ENCODE measurements around the gene ACTG2.

The ACTG2 gene

DNA sequence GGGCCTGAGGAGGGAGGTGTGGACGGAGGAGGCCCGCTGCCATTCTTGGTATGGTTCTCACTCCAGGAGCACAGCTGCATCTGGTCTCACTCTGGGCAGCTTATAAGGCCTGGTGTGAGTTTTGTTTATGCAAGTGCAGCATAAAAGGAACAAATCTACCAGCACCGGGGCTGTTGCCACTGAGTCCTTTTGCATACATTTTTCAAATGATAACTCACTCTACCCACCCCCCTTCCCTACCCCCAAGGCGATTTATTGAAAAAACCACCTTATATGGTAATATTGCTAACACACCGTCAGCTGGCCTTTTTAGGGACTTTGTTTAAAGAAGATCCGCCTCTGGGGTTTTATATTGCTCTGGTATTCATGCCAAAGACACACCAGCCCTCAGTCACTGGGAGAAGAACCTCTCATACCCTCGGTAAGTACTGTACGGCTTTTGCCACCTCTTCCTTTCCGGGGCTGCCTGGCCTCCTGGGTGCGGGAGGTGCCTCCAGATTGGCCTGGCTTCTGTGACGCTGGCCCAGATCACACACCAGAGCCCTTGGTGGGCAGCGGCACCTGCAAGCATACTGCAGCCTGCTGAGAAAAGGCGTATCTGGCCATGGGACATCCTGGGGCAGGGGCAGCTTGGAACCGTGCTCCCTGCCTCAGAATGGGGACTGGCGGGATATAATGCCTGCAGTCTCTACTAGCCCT lies at the start of gene ACTG2:
Gene ACTG2 (plus strand): TSS at position 378 of the 699 bp plus-strand sequence. CDS start 8,304 bp downstream, outside the sequence.
- no peaks in the 10 kb centered on the region for H3K36me3 ChIP-seq (ENCODE audit: control insufficient read depth, insufficient read depth, low read length)
- peaks cover 4% of the 10 kb centered on the region for H3K4me1 ChIP-seq (ENCODE audit: control insufficient read depth, insufficient read depth, low read length)
- no peak within 1 kb of the TSS for H3K4me3 ChIP-seq (ENCODE audit: low read depth, low read length)
- H3K27me3 ChIP-seq (ENCODE audit: control insufficient read depth, insufficient read depth, low read length): no peaks in the 10 kb centered on the region
- no peak within 1 kb of the TSS for H3K9ac ChIP-seq (ENCODE audit: low read depth, low read length)
- H3K9me3 ChIP-seq (ENCODE audit: control insufficient read depth, insufficient read depth, low read length): no peaks in the 10 kb centered on the region

DNA sequence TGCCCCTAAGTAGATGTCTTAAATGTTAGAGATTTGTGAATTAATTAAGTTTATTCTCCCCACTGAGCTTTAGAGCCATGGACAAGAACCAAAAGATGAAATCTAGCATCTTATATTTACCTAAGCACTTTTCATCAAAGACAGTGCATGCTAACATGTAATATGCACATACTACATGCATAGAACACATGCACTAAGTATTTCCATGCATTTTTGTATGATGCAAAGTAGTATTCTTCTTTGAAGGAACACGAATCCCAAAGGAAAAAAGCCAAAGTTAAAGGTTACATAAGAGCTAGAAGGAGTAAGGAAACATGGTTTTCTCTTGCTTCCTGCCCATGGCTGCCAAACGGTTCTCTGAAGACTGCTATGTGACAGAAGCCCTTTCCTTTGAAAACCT lies 48.7 kb upstream of the ACTG2 start:
- Histone ChIP-seq H3K9me3 (ENCODE audit: control insufficient read depth, insufficient read depth, low read length) (no peaks in the 10 kb centered on the region), H3K9ac (ENCODE audit: low read depth, low read length) (no peak overlapping the region), H3K4me1 (ENCODE audit: control insufficient read depth, insufficient read depth, low read length) (no peaks in the 10 kb centered on the region), H3K4me3 (ENCODE audit: low read depth, low read length) (no peak overlapping the region), H3K36me3 (ENCODE audit: control insufficient read depth, insufficient read depth, low read length) (peaks cover 25% of the 10 kb centered on the region), H3K27me3 (ENCODE audit: control insufficient read depth, insufficient read depth, low read length) (no peaks in the 10 kb centered on the region)

DNA sequence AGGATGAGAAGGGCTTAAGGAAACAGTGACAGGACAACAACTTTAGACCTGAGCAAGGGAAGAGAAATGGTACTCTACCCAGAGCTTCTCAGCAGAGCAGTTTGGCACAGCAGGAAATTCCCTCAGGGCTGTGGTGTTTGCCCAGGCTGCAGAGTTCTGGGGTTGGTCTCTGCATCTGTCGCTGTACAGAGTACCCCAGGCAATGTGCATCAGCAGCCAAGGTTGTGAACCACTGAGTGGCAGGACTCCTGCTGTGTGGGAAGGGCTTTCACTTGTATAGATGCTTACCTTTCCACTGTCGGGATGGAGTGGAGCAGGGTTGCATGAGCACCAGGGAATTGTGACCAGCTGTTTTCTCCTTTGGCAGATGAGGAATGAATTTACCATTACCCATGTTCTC lies 42.8 kb upstream of the ACTG2 start:
- Histone ChIP-seq H3K27me3 (ENCODE audit: control insufficient read depth, insufficient read depth, low read length) (no peaks in the 10 kb centered on the region), H3K9me3 (ENCODE audit: control insufficient read depth, insufficient read depth, low read length) (no peaks in the 10 kb centered on the region), H3K36me3 (ENCODE audit: control insufficient read depth, insufficient read depth, low read length) (peaks cover 37% of the 10 kb centered on the region), H3K9ac (ENCODE audit: low read depth, low read length) (no peak overlapping the region), H3K4me1 (ENCODE audit: control insufficient read depth, insufficient read depth, low read length) (no peaks in the 10 kb centered on the region), H3K4me3 (ENCODE audit: low read depth, low read length) (no peak overlapping the region)

DNA sequence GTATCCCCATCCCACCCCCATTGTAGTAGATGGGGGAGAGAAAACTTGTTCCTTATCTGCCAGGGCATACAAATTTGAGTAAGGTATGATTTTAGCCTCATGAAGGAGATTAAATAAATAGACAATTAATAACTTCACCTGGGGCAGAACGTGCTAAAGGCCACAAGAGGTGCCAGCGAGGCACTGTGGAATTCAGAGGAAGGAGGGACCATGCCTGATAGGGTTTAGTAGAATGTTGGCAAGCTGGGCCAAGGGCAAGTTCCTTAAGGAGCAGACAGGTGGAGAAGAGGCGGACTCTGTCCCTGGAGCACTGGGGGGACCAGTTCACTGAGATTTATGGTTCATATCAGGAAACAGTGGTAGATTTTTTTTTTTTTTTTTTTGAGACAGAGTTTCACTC lies 41.5 kb upstream of the ACTG2 start:
- H3K4me1 ChIP-seq (ENCODE audit: control insufficient read depth, insufficient read depth, low read length): no peaks in the 10 kb centered on the region
- H3K9me3 ChIP-seq (ENCODE audit: control insufficient read depth, insufficient read depth, low read length): no peaks in the 10 kb centered on the region
- H3K9ac ChIP-seq (ENCODE audit: low read depth, low read length): no peak overlapping the region
- no peak overlapping the region for H3K4me3 ChIP-seq (ENCODE audit: low read depth, low read length)
- H3K27me3 ChIP-seq (ENCODE audit: control insufficient read depth, insufficient read depth, low read length): no peaks in the 10 kb centered on the region
- H3K36me3 ChIP-seq (ENCODE audit: control insufficient read depth, insufficient read depth, low read length): peaks cover 35% of the 10 kb centered on the region

DNA sequence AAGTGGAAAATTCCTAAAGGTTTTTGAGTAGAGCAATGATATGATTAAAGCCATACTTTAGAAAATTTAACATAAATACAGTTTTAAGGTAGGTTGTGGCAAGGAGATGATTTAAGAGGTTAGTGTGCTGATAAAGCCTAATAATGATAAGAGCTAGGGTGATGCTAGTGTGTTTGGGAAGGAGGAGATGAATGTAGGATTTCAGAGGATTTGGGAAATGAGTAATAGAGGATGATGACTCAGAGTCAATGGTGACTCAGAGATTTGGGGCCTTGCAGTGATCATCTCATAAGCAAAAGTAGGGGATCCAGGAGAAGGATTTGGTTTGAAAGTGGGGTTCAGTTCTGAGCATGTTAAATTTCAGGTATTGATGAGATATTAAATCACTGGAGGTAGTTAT lies 40.8 kb upstream of the ACTG2 start:
- Histone ChIP-seq H3K4me3 (ENCODE audit: low read depth, low read length) (no peak overlapping the region), H3K9me3 (ENCODE audit: control insufficient read depth, insufficient read depth, low read length) (no peaks in the 10 kb centered on the region), H3K9ac (ENCODE audit: low read depth, low read length) (no peak overlapping the region), H3K36me3 (ENCODE audit: control insufficient read depth, insufficient read depth, low read length) (peaks cover 38% of the 10 kb centered on the region), H3K4me1 (ENCODE audit: control insufficient read depth, insufficient read depth, low read length) (no peaks in the 10 kb centered on the region), H3K27me3 (ENCODE audit: control insufficient read depth, insufficient read depth, low read length) (no peaks in the 10 kb centered on the region)

DNA sequence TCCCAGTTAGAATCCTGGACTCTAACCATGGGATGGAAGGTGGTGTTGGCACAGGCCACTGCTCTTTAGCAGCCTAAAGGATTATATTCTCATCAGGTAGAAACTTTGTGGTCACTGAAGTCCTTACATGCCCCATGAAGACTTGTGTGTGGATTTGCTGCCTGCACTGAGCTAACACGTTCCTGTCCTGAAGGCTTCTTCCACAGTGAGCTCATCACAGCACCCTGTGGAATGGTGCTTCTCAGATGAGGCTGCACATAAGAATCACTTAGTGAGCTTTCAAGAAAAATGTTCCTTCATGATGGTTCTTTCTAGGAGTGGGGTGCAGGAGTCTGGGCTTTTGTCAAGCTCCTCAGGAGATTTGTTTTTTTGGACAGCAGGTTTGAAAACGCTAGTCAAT lies 37.3 kb upstream of the ACTG2 start:
- Histone ChIP-seq H3K9me3 (ENCODE audit: control insufficient read depth, insufficient read depth, low read length) (no peaks in the 10 kb centered on the region), H3K4me1 (ENCODE audit: control insufficient read depth, insufficient read depth, low read length) (no peaks in the 10 kb centered on the region), H3K9ac (ENCODE audit: low read depth, low read length) (no peak overlapping the region), H3K4me3 (ENCODE audit: low read depth, low read length) (no peak overlapping the region), H3K36me3 (ENCODE audit: control insufficient read depth, insufficient read depth, low read length) (peaks cover 27% of the 10 kb centered on the region), H3K27me3 (ENCODE audit: control insufficient read depth, insufficient read depth, low read length) (no peaks in the 10 kb centered on the region)

DNA sequence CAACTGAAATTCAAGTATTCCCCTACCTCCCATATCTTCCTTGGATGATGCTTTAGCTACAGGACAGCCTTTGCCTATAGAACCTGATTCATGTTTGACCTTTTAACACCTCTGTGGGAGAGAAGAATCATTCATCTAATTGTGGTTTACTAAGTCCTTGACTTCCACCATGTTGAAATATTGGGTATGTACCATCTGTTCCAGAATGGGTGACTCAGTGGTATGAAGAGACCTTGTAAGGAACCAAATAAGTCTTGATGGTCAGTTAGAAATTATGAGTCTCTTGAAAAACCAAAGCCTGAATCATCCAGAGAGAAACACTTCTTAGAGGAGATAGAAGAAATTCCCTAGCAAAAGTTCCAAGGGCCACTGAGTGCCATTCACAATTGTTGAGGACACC lies 36.6 kb upstream of the ACTG2 start:
- Histone ChIP-seq H3K4me1 (ENCODE audit: control insufficient read depth, insufficient read depth, low read length) (no peaks in the 10 kb centered on the region), H3K27me3 (ENCODE audit: control insufficient read depth, insufficient read depth, low read length) (no peaks in the 10 kb centered on the region), H3K4me3 (ENCODE audit: low read depth, low read length) (no peak overlapping the region), H3K9me3 (ENCODE audit: control insufficient read depth, insufficient read depth, low read length) (no peaks in the 10 kb centered on the region), H3K9ac (ENCODE audit: low read depth, low read length) (no peak overlapping the region), H3K36me3 (ENCODE audit: control insufficient read depth, insufficient read depth, low read length) (peaks cover 31% of the 10 kb centered on the region)

DNA sequence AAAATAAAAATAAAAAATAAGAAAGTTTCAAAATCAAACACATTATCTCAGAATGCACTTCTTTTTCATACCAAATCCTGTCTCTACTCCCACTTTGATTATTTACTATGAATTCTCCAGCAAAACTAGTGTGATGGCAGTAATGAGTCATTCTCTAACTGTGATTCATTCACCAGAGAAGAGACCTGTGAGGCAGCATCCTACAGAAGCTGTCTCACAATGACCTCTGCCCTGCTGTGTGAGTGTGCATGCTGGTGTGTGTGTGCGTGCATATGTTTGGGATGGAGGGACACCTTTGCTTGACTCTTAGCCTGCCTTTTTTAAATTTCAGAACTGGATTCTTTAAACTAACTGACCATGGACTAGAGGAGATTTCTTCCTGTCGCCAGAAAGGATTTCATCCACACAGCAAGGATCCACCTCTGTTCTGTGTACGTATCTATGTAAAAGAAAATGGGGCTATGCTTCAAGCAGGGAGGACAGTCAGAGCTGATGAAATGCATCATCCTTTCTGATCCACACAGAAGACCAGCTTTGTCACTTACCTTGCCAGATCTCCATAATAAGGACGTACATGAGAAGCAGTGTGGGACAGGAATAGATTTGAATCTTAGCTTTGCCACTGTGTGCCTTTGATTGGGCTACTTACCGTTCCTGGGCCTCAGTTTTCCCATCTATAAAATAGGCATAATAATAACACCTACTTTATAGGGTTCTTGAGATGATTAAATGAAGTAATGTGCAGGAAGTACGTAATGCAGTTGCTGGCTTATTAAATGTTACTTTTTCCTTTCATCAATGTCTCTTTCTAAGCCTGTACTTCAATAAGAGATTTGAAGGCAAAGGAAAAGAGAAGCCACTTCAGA lies 32.9 kb upstream of the ACTG2 start:
- Histone ChIP-seq H3K36me3 (ENCODE audit: control insufficient read depth, insufficient read depth, low read length) (peaks cover 23% of the 10 kb centered on the region), H3K4me3 (ENCODE audit: low read depth, low read length) (no peak overlapping the region), H3K27me3 (ENCODE audit: control insufficient read depth, insufficient read depth, low read length) (no peaks in the 10 kb centered on the region), H3K4me1 (ENCODE audit: control insufficient read depth, insufficient read depth, low read length) (no peaks in the 10 kb centered on the region), H3K9me3 (ENCODE audit: control insufficient read depth, insufficient read depth, low read length) (no peaks in the 10 kb centered on the region), H3K9ac (ENCODE audit: low read depth, low read length) (no peak overlapping the region)

DNA sequence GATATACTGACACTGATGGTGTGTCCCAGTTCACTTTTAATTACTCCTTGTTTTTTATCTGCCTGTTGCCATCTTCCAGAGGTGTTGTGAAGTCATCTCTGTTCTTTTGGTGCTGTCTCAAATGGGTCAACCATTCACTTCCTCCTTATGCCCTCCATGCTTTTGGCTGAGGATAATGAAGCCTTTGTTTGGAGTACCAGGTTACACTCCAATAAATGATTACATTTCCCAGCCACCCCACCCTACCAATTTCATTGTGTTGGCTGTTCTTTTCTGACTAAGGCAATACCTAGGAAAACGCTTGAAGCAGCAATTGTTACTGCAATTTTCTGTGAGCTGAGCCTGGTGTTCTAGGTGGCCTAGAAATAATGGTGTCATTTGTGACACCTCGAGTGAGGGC lies 29.8 kb upstream of the ACTG2 start:
- Histone ChIP-seq H3K9ac (ENCODE audit: low read depth, low read length) (no peak overlapping the region), H3K36me3 (ENCODE audit: control insufficient read depth, insufficient read depth, low read length) (peaks cover 18% of the 10 kb centered on the region), H3K4me1 (ENCODE audit: control insufficient read depth, insufficient read depth, low read length) (no peaks in the 10 kb centered on the region), H3K9me3 (ENCODE audit: control insufficient read depth, insufficient read depth, low read length) (no peaks in the 10 kb centered on the region), H3K4me3 (ENCODE audit: low read depth, low read length) (no peak overlapping the region), H3K27me3 (ENCODE audit: control insufficient read depth, insufficient read depth, low read length) (no peaks in the 10 kb centered on the region)

DNA sequence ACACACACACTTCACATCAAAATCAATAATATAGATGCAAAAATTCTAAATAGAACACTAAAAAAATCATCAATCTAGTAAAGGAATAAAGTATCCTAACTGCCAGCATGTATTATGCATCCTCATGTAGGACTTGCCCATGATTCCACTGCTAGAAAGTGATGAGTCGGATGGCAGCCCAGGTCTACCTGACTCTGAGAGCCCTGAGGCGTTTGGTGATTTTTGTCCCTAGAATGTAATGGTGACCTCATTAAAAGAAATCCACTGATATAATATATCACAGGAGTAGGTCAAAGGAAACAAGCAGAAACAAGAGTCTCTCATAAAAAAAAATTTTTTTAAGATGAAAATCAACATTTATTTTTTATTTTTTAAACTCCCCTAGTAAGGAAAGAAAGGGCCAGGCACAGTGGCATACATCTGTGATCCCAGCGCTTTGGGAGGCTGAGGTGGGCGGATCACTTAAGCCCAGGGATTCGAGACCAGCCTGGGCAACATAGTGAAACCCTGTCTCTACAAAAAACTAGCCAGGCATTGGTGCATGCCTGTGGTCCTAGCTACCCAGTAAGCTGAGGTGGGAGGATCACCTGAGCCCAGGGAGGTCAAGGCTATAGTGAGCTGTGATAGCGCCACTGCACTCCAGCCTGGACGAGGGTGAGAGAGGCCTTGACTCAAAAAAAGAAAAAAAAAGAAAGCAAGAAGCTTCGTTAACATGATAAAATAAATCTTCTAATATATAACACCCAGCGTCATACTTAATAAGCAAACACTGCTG lies 24.4 kb upstream of the ACTG2 start:
- Histone ChIP-seq H3K36me3 (ENCODE audit: control insufficient read depth, insufficient read depth, low read length) (peaks cover 5% of the 10 kb centered on the region), H3K9ac (ENCODE audit: low read depth, low read length) (no peak overlapping the region), H3K9me3 (ENCODE audit: control insufficient read depth, insufficient read depth, low read length) (no peaks in the 10 kb centered on the region), H3K4me1 (ENCODE audit: control insufficient read depth, insufficient read depth, low read length) (no peaks in the 10 kb centered on the region), H3K4me3 (ENCODE audit: low read depth, low read length) (no peak overlapping the region), H3K27me3 (ENCODE audit: control insufficient read depth, insufficient read depth, low read length) (no peaks in the 10 kb centered on the region)

DNA sequence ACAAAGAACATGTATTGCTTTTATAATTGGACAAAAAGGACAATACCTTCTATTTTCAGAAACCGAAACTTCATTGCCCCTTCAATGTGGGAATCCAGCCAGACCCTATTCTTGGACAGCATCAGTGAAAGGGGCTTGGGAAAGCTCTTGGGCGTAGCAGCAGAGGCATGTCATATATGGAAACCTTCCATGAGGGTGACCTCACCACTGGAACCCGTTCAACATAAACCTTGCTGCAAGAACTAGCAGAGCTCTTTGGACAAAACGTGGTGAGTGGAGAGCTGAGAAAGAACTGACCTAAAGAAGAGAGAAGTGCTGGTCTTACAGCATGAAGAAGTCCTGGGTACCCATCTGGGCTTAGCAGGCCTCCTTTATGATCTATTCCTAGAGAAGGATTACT lies 22.7 kb upstream of the ACTG2 start:
- no peaks in the 10 kb centered on the region for H3K4me1 ChIP-seq (ENCODE audit: control insufficient read depth, insufficient read depth, low read length)
- H3K4me3 ChIP-seq (ENCODE audit: low read depth, low read length): no peak overlapping the region
- peaks cover 1% of the 10 kb centered on the region for H3K36me3 ChIP-seq (ENCODE audit: control insufficient read depth, insufficient read depth, low read length)
- no peak overlapping the region for H3K9ac ChIP-seq (ENCODE audit: low read depth, low read length)
- no peaks in the 10 kb centered on the region for H3K27me3 ChIP-seq (ENCODE audit: control insufficient read depth, insufficient read depth, low read length)
- H3K9me3 ChIP-seq (ENCODE audit: control insufficient read depth, insufficient read depth, low read length): no peaks in the 10 kb centered on the region
